ENCODE results near the gene MEGF10.
"Not testable (repeated sequence)": the region's sequence is repeated elsewhere in the genome, so short reads cannot be mapped to it uniquely, and the experiment has no call there.

Gene MEGF10

DNA sequence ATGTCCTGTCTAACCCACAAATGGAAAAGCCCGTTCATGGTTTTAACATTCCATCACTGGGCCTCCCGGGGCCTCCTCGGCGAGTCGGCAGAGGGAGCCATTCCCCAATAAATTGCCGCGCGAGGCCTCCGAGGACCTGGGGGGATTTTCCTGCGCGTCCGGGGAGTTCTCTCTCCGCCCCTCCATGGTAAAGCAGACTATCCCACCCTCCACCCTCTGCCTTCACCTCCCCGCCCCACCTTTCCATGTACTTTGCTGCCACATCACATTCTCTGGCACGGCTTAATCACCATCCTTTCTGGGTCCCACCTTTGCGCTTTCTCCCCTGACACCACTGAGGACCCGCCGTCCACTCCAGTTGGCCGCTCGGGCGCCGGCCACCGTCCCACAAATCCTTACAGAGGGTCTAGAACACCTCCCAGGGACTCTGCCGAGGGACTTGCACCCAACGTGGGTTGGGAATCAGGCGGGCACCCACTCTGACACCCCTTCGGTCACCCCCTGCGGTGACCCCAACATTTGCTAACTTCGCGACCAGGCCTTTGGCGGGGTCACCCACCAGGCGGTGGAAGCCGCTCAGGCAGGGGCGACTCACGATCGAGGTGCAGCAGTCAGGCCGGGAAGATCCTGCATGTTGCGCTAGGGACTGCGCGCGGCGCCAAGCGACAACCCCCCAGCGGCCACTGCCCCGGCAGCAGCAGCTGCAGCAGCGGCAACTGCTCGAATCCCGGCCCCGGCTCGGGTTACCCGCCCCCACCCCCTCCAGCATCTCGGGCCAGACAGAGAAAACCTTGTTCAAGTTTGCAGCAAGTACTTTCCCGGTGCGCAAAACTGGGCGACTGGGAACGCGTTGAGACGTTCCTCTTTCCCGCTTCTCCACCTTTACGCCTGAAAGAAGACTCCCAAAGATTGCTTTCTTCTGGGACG is at the start of gene MEGF10:
TSS of gene MEGF10 (plus strand) at position 778 of the 927 bp plus-strand sequence. CDS start 40,513 bp downstream, outside the sequence.
- DNase-seq (ENCODE audit: low read depth in 2 of 2, low spot score in 1 of 2) = no peak

DNA sequence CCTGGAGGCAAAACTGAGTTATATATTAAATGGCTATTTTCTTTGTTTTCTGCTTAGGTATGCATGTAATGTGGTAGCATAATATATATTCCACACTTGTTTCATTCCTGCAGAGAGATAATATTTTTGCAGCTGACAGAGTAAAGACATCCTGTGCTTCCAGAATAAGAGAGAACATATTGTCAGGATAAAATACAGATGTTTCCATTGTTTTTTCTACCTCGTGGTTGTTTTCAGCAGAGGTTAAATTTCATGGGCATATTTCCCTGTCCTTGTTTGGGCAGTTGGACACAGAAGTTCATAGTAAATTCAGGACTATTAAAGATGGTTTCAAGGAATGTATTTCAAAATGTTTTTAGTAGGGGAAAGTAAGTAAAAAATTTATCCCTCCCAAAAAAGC is 47.6 kb upstream of the MEGF10 start:
- no peak for DNase-seq (ENCODE audit: low read depth in 2 of 2, low spot score in 1 of 2)

DNA sequence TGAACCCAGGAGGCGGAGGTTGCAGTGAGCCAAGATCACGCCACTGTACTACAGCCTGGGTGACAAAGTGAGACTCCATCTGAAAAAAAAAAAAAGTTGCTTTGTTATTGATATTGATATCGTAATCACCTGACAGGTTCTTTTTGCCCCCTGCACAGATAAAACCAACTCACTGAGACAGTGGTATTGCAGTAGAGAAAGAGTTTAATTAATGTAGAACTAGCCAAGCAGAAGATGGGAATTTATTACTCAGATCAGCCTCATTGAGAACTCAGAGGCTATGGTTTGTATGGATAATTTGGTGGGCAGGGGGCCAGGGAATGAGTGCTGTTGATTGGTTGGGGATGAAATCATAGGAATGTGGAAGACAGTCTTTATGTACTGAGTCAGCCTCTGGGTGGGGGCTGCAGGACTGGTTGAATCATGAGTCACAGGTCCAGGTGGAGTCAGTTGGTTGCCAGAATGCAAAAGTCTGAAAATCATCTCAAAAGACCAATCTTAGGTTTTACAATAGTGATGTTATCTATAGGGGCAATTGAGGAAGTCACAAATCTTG is 35.8 kb upstream of the MEGF10 start:
- DNase-seq (ENCODE audit: low read depth in 2 of 2, low spot score in 1 of 2) = no peak

DNA sequence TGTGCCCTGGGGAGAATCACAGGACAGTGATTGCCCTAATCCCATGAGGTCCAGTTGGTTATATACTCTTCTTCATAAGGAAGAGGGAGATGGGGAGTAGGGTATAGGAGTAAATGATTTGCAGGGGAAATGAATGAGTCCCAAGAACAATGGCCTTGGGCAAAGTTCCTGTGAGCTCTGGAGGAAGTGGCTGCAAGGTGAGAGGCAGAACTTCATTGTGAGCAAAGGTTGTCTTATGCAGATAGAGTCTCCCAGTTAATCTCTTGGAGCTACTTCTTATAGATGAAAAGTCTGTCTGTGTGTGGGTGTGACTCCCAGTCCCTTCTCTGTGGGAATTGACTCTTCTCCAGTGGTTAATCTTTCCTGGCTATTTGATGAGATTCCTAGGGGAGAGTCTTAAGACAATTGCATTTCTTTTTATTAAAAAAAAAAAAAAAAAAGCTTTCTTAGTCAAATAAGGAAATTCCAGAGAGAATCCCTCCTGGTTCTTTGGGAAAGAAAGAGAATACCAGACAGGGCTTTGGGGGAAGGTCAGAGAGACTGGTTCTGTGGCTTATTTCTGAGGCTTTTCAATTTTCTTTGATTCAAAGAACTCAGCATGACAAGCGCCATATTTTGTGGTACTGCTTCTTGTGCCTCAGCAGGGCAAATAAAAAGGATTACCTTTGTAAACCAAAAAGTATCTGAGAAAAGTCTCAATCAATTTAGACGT is 33.6 kb upstream of the MEGF10 start:
- no peak for DNase-seq (ENCODE audit: low read depth in 2 of 2, low spot score in 1 of 2)

DNA sequence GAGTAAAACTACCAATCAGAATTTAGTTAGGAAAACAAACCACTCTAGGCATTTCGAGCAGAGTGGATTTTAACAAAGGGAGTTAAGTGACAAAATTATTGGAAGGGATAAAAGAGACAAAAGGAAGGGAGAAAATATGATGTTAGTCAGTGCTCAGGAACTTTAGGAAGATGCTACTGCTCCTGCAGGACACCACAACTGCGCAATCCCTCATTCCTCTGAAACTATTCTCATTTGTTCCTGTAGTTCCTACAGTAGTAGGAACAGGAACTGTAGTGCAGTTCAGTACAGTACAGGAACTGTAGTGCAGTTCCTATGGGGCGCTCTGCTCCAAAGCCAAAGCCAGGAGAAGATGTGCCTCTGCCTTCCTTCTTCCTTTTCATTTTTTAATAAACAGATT is 29.9 kb upstream of the MEGF10 start:
- no peak for DNase-seq (ENCODE audit: low read depth in 2 of 2, low spot score in 1 of 2)

DNA sequence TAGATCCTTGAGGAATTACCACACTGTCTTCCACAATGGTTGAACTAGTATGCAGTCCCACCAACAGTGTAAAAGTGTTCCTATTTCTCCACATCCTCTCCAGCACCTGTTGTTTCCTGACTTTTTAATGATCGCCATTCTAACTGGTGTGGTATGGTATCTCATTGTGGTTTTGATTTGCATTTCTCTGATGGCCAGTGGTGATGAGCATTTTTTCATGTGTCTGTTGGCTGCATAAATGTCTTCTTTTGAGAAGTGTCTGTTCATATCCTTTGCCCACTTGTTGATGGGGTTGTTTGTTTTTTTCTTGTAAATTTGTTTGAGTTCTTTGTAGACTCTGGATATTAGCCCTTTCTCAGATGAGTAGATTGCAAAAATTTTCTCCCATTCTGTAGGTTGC is 25.1 kb upstream of the MEGF10 start:
- DNase-seq (ENCODE audit: low read depth in 2 of 2, low spot score in 1 of 2) = not testable (repeated sequence)

DNA sequence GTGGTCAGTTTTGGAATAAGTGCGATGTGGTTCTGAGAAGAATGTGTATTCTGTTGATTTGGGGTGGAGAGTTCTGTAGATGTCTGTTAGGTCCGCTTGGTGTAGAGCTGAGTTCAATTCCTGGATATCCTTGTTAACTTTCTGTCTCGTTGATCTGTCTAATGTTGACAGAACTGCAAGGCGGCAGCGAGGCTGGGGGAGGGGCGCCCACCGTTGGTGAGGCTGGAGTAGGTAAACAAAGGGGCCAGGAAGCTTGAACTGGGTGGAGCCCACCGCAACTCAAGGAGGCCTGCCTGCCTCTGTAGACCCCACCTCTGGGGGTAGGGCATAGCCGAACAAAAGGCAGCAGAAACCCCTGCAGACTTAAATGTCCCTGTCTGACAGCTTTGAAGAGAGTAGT is 22.3 kb upstream of the MEGF10 start:
- not testable (repeated sequence) for DNase-seq (ENCODE audit: low read depth in 2 of 2, low spot score in 1 of 2)

DNA sequence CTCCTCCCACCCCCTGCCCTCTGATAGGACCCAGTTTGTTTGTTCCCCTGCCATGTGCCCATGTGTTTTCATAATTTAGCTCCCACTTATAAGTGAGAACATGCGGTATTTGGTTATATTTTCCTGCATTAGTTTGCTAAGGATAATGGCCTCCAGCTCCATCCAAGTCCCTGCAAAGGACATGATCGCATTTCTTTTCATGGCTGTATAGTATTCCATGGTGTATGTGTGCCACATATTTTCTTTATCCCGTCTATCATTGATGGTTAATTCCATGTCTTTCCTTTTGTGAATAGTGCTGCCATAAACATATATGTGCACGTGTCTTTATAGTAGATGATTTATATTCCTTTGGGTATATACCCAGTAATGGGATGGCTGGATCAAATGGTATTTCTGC is 19.9 kb upstream of the MEGF10 start:
- DNase-seq (ENCODE audit: low read depth in 2 of 2, low spot score in 1 of 2) = not testable (repeated sequence)

DNA sequence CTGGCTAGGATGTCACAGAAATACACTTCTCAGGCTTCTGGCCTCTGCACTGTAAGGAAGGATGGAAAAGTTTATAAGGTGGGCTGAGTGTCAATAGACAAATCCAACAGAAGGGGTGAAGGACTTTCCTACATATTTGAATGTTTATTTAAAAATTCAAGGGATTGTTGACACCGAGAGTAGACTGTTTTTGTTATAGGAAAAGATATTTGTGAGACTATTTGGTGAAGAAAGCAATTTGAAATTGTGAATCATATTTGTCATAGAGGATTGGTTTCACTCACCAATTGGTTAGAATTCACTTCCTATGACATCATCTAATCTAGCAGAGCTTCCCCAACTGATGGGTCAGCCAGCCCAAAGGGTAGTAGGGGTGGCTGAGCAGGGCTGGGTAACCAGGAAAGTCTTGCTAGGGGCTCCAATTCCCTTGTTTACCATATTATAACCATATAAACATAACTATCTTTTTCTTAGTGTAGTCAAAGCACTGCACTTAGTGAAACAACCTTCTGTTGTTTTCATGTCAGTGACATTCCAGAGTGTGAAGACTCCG is 14.9 kb upstream of the MEGF10 start:
- no peak for DNase-seq (ENCODE audit: low read depth in 2 of 2, low spot score in 1 of 2)

DNA sequence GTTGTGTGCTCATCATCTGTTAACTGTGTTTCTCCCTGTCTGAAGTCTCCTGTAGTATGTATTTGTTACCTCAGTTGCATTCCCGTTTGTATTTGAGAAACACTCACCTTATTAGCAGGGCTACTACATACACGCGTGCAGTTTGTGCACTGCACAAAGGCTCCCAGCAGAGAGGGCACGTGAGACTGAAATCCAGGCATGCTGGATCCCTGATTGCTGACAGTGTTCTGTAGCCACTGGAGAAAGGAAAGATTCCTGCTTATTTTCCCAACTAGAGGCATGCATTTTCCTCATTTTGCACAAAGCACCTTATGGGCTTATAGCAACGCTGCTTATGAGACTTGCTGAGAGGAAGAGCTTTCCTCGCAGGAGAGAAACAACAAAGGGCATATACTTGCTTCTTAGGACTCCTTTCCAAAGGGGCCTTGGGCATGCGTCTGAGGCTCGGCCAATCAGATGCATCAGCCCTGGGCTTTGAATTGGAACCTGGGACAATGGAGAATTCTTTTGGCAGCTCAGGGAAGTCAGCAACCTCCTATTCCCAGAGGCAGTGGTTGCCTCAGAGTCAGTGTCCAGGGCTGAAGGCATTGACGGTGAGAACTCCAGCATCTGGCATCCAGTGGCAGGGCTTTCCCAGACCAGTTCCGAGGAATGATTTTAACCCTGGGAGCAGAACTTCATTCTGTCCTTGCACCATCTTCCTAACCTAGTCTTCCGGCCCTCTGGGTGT is 9.9 kb upstream of the MEGF10 start:
- no peak for DNase-seq (ENCODE audit: low read depth in 2 of 2, low spot score in 1 of 2)

DNA sequence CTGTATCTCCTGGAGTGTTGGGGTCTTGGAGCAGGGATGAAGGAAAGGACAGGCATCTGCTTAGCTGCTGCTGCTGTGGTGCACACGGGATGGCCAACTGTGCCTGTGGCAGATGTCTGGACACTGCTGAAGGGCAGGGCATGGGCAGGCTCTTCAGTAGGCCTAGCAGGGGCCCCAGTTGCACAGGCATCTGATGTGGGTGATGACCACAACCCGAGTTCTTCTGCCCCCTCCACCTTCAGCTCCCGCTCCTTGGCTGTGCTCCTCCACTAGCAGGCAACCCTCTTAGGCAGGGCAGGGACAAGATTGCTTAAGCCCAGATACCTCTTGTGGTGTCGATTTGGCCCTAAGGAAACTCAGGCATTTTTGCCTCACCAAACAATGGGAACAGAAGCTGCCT is 9.0 kb upstream of the MEGF10 start:
- no peak for DNase-seq (ENCODE audit: low read depth in 2 of 2, low spot score in 1 of 2)

DNA sequence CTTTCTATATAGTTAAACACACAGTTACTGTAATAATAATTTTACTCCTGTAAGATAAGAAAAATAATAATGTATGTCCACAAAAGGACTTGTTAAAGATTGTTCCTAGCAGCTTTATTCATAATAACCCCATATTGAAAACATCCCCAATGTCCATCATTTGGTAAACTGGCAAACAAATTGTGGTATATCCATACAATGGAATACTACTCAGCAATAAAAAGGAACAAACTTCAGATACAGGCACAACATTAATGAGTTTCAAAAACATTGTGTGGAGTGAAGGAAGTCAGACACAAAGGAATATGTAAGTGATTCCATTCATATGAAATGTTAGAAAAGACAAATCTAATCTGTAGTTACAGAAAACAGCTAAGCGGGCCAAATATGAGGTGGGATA is 1.9 kb upstream of the MEGF10 start:
- DNase-seq (ENCODE audit: low read depth in 2 of 2, low spot score in 1 of 2) = no peak

DNA sequence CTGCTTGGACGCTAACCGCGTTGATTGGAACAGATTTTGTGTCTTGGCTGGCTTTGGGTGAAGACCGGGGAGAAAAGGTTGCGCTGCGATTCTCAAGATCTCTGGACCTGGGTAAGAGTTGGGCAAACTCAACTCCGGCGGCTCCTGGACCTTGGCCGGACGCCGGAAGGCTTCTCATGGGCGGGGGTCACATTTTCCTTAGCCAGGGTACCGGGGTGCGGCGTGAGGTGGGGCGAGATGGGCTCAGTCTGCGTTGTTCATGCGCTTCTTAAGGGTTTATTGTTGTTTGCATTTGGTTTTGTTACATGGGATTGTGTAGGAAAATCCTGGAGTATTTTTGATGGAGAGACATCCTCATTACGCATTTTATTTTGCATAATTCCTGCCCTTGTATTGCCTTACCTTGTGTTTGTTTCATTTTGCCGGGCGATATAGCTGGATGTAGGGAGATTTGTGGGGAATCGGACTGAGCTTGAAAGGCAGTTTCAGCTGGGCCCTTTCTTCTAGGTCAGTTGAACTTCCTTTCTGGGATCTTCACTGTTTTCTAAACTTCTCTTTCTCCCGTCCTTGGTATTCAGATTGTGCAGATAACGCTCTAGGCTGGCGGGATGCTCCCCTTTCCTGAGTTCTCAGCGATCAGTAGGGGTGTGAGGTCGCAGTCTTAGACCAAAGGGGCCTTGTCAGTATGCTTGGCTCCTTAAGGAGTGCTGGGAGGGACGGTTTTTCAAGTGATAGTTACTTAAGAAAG is 524 bp downstream of the MEGF10 start:
- DNase-seq (ENCODE audit: low read depth in 2 of 2, low spot score in 1 of 2) = no peak

DNA sequence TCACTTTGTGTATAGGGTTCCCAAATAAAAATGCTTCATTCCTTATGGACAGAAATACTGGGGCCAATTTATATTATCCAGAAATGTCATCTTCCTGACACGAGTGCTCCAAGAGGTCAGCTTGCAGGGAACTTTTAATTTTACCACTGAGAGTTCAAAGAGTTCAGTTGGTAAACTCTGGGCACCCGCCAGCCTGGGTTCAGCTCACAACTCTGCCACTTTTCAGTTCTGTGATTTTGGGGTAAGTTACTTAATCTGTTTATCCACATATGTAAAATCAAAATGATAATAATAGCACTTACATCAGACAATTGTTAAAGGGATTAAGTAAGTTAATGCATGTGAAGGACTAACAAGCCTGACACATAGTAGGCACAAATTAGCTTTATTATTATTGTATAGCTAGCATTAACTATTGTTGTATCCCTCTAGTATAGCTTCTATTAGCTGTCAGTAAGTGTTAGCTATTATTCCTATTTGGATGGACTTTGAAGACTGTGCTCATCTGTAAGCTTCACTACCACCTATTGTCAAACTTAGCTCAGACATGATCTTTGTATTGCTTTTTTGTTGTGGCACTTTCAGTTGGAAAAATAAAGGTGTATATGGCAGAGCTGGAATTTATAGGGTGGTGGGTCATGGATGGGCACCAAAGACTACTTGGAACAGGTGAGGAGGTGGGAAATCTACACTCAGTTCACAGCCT is 1.6 kb downstream of the MEGF10 start:
- DNase-seq (ENCODE audit: low read depth in 2 of 2, low spot score in 1 of 2) = no peak

DNA sequence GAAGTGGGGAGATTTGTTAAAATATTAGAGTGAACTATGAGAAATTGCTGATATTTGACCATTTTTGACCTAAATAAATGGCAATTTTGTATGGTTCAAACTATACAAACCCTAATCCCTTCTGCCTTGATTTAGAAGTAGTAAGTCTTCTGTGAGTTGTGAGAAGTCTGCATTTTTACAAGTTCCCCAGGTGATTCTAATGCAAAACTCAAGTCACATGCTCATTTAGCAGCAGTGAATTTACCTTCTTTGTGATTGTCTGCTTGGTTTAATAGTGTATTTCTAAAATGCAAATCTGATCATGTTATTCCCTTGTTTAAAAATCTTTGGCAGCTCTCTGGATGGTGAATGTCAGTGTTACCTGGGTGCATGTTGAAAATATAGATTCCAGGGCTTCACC is 2.8 kb downstream of the MEGF10 start:
- DNase-seq (ENCODE audit: low read depth in 2 of 2, low spot score in 1 of 2) = no peak

DNA sequence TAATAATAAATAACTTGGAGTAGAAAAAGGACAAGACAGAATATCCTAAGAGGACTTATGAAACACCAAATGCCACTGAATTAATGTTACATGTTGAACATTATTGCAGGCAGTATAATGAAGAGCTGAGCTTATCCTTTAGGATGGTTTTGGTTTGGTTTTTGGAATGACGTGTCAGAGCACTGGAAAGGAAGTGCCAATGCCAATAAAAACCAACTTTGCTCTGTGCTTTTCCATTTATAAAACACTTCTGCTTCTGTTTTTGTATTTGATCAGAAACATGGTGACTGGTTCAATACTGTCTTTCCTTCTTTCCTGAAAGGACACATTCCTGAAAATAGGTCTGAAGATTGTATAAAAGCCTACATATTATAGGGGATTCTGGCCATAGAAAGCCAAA is 4.2 kb downstream of the MEGF10 start:
- DNase-seq (ENCODE audit: low read depth in 2 of 2, low spot score in 1 of 2) = no peak

DNA sequence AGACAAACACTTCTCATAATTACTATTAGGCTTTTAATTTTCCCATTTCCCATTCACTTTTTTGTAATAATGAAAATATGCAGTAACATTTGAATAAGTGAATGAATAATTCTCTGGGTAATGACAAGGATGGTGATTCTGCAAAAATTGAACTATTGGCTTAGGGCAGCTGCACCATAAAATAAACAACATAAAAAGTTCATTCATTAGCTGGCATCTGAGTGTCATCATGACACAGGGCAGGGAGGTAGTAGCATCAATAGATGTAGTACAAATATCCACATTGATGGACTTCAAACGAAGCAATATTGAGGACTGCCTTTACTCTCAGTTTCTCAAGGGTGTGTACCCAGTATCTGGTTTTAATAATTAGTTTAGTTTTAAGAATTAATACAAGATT is 4.9 kb downstream of the MEGF10 start:
- DNase-seq (ENCODE audit: low read depth in 2 of 2, low spot score in 1 of 2) = no peak

DNA sequence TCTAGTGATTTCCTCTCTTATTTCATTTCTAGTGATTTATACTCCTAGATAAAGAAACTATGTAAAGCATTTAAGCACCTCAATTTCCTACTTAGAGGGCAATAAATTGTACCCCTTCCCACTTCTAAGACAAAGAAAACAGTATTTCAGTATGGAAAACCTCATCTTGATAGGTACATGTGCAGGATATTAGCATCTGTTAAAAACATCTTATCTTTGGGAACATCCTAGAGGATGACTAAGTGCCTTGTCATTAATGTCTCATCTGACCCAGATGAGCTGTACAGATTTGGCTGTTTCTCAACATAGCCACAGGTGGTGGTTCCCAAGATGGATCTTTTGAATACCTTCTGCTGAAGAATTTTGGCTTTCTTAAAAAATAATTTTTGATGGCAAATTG is 5.7 kb downstream of the MEGF10 start:
- no peak for DNase-seq (ENCODE audit: low read depth in 2 of 2, low spot score in 1 of 2)

DNA sequence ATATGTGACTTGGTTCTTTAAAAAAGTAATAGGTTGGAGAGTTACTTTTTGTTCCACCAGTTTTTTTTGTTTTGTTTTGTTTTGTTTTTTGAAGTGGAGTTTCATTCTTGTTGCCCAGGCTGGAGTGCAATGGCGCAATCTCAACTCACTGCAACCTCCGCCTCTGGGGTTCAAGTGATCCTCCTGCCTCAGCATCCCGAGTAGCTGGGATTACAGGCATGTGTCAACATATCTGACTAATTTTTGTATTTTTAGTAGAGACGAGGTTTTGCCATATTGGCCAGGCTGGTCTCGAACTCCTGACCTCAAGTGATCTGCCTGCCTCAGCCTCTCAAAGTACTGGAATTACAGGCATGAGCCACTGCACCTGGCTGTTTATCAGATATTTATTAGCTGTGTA is 6.3 kb downstream of the MEGF10 start:
- not testable (repeated sequence) for DNase-seq (ENCODE audit: low read depth in 2 of 2, low spot score in 1 of 2)

Measured in stimulated activated CD8-positive, alpha-beta memory T cell treated with anti-CD3 and anti-CD28 coated beads, Interleukin-4, amount 100 ng/mL, for 1 hour (primary cell).